ENCODE data around the gene SLC25A45.

GRCh38 chr11:65415499-65416340 lies 33.3 kb upstream of the SLC25A45 start:
- no peak for TF ChIP-seq POLR2A (IDR thresholded peaks at IDR 0.05; ENCODE audit: extremely low read depth, insufficient read length)
- no peak for TF ChIP-seq CTCF (IDR thresholded peaks at IDR 0.05; ENCODE audit: low read depth, low read length)

All from NB4 (cell line).